ENCODE data around the gene FUT8. TPM values are rescaled to one million over a fixed set of nuclear protein-coding genes. Genes with fewer than 3 reads are reported as not detected.
A peak's percentile ranks its signal among the peaks of the same experiment; 100 is the strongest.

Gene FUT8
- total and polyA plus RNA-seq, 8 donors: 5.8 to 42.6 (median 20.3) TPM

GRCh38 chr14:65581378-65581777, 168.8 kb downstream of the FUT8 start:
- Histone ChIP-seq H3K9me3 (no peaks in the 10 kb centered on the region), H3K4me3 (no peak overlapping the region), H3K36me3 (no peaks in the 10 kb centered on the region), H3K27me3 (no peaks in the 10 kb centered on the region), H3K4me1 (no peaks in the 10 kb centered on the region), H3K27ac (no peak overlapping the region)
- no peak for ATAC-seq
- no peak for TF ChIP-seq CTCF (IDR thresholded peaks at IDR 0.05)
- FAIRE-seq: no peak
- no peak for DNase-seq
- intact Hi-C loops (cut with DNase I): no loop called here
- 88% methylated on average over 3 of the region's 3 CpGs for WGBS, 2 donors

- Histone ChIP-seq H3K4me1 (no peaks in the 10 kb centered on the region), H3K36me3 (no peaks in the 10 kb centered on the region), H3K27ac (no peak overlapping the region), H3K27me3 (no peaks in the 10 kb centered on the region), H3K4me3 (no peak overlapping the region), H3K9me3 (no peaks in the 10 kb centered on the region)
- no peak for FAIRE-seq
- 96 to 97% methylated on average over 3 of the region's 3 CpGs for WGBS, 2 donors
- no peak for DNase-seq
- TF ChIP-seq CTCF (IDR thresholded peaks at IDR 0.05): no peak
- intact Hi-C loops (cut with DNase I): no loop called here
- ATAC-seq: no peak
These were observed 169.3 kb downstream of the FUT8 start for GRCh38 chr14:65581799-65582198.

GRCh38 chr14:65585216-65585615, 172.7 kb downstream of the FUT8 start:
- H3K27me3 ChIP-seq: no peaks in the 10 kb centered on the region
- H3K36me3 ChIP-seq: no peaks in the 10 kb centered on the region
- no peaks in the 10 kb centered on the region for H3K9me3 ChIP-seq
- no peak for DNase-seq
- intact Hi-C loops (cut with DNase I): no loop called here
- FAIRE-seq: no peak
- WGBS, 2 donors: 97 to 100% methylated on average over 1 of the region's 1 CpG
- no peak overlapping the region for H3K27ac ChIP-seq
- no peak for TF ChIP-seq CTCF (IDR thresholded peaks at IDR 0.05)
- ATAC-seq: no peak
- H3K4me1 ChIP-seq: peaks cover 0 to 5% (median 3%) of the 10 kb centered on the region in 3 donors
- H3K4me3 ChIP-seq: no peak overlapping the region

GRCh38 chr14:65588426-65589140, 176.1 kb downstream of the FUT8 start:
- H3K36me3 ChIP-seq: no peaks in the 10 kb centered on the region
- no peak for DNase-seq
- intact Hi-C loops (cut with DNase I): no loop called here
- H3K27me3 ChIP-seq: no peaks in the 10 kb centered on the region
- no peaks in the 10 kb centered on the region for H3K9me3 ChIP-seq
- no peak overlapping the region for H3K27ac ChIP-seq
- ATAC-seq: no peak
- no peak for TF ChIP-seq CTCF (IDR thresholded peaks at IDR 0.05)
- peaks cover 0 to 5% (median 3%) of the 10 kb centered on the region in 3 donors for H3K4me1 ChIP-seq
- 90% methylated on average over 4 of the region's 4 CpGs for WGBS, 2 donors
- H3K4me3 ChIP-seq: no peak overlapping the region
- FAIRE-seq: no peak

- no peaks in the 10 kb centered on the region for H3K27me3 ChIP-seq
- ATAC-seq (peak; percentile 91 to 99 (median 96)), FAIRE-seq (no peak), DNase-seq (peak; percentile 41 to 79 (median 60))
- no peak overlapping the region for H3K4me3 ChIP-seq
- no peaks in the 10 kb centered on the region for H3K36me3 ChIP-seq
- TF ChIP-seq CTCF (IDR thresholded peaks at IDR 0.05): no peak
- WGBS, 2 donors: 49 to 50% methylated on average over 13 of the region's 13 CpGs
- intact Hi-C loops (cut with DNase I): no loop called here
- H3K27ac ChIP-seq: no peak overlapping the region
- H3K9me3 ChIP-seq: no peaks in the 10 kb centered on the region
- peaks cover 0 to 7% (median 0%) of the 10 kb centered on the region in 3 donors for H3K4me1 ChIP-seq
These were observed 181.8 kb downstream of the FUT8 start for GRCh38 chr14:65594153-65594881.

Measured in pancreas (tissue), 10 donors.